Fibroblast of skin of right quadriceps (primary cell): Measurements from ENCODE around the gene ADAD2.
"Not testable (repeated sequence)": the region's sequence is repeated elsewhere in the genome, so short reads cannot be mapped to it uniquely, and the experiment has no call there.

Source experiments
- DNase-seq: peaks from one replicate; pipeline ENCODE4 v3.0.0-alpha.2; 2013

The ADAD2 gene

DNA sequence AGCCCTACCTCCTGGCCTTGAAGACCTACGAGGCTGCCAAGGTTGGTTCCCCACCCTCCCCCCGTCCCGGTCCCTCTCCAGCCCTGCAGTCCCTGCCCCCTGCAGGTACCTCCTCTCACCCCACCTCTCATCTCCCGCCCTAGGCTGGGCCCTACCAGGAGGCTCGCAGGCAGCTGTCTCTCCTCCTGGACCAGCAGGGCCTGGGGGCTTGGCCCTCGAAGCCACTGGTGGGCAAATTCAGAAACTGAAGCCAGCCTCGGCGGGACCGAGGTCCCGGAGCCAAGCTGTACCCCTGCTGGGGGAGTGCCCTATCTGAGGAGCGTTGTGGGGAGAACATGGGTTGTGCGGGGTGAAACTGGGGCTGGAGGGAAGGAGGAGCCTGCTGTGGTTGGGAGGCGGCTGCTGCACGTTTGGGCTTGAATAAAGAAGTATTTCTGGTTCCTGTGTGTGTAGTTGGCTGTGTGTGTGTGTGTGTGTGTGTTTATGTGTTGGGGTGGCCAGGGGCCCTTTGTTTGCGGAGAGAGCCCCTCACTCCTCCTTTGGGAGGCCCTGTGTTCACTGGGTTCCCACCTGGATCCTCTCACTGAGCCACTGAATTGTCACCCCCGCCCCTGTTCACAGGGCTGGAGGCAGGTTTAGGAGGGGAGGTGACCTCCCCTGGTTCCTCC, 5.9 kb downstream of the ADAD2 start:
- DNase-seq, result no peak

DNA sequence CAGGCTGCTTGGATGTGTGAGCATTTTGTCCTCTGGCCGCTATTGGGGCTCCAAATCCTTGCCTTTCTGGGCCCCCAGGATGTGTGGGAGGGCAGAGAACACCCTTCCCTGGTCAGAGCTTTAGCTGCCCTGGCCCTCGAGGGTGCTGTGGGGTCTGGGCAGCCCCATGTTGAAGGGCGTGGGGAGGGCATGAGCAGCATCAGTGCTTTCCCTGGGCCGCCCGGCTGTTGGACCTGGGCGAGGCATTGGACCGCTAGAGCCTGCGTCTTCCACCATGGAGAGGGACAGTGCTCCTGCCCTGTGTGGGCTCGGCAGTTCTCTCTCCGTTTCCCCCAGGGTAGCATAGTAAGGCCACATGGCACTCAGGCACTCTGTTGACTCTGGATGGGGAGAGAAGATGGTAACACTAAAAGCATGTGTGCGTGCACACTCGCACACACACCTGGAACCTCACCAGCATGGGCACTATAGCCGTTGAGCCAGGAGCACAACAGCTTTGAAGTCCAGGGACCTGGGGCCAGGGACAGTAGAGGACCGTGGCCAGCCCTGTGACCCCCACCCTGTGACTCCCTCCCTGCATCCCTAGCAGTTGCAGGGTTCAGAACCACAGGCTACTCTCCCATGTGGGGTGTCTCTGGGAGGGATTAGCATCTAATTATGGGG, 6.6 kb downstream of the ADAD2 start:
- no peak for DNase-seq

DNA sequence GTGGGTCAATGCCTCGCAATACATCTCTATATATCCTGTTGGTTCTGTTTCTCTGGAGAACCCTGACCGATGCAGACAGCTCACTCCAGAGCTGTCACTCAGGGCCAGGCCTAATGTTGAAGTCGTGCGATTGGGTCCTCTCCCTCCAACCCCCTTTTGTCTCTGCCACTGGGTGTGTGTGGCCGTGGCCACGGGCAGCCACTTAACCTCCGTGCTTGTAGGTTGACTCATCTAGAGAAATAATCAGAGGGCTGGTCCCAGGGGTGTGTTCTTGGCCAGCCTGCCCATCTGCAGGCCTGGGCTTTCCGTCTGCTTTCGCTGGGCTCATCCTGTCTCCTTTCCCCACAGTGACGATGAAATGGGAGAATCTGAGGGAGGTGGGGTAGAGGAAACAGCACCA, 7.4 kb downstream of the ADAD2 start:
- DNase-seq, result peak; percentile 31

DNA sequence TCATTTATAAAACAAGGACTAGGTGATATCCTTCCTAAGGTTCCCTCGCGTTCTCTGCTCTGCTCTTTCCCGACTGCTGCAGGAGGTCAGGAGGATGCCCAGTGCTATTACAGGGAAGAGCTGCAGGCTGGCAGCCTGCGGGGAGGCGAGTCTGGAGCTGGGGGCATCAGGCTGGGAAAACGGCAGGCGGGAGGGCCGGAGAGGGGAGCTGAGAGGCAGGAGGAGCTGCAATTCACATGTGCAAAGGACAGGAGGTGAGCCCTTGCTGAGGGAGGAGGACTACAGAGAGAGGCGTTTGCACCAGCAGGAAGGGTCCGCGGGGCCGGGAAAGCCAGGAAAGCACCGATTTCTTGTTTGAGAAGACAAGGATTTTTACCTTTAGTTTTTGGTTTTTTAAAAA, 8.1 kb downstream of the ADAD2 start:
- no peak for DNase-seq

DNA sequence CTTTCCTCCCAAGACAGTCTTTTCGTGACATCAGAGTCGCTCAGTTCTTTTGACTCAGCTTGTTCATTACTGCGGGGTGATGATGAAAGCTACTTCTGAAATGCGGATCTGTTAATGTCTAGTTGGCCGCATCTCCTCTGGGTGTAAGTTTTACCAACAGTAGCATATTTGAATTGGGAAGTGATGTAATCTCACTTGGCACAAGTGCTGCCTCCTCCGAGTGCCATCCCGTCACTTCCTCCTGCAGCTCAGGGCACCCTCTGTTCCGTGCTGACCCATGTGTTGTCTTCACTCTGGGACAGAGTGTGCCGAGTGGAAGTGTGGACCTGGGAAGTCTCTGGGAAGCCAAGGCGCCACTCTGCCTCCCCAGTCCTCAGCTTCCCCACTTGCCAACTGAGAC, 8.9 kb downstream of the ADAD2 start:
- no peak for DNase-seq

DNA sequence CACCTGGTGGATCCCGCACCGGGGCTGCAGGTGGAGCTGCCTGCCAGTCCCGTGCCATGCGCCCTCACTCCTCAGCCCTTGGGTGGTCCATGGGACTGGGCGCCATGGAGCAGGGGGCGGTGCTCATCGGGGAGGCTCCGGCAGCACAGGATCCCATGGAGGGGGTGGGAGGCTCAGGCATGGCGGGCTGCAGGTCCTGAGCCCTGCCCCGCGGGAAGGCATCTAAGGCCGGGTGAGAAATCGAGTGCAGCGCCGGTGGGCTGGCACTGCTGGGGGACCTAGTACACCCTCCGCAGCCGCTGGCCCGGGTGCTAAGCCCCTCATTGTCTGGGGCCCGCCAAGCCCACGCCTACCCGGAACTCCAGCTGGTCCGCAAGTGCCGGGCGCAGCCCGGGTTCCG, 13.6 kb downstream of the ADAD2 start:
- not testable (repeated sequence) for DNase-seq

DNA sequence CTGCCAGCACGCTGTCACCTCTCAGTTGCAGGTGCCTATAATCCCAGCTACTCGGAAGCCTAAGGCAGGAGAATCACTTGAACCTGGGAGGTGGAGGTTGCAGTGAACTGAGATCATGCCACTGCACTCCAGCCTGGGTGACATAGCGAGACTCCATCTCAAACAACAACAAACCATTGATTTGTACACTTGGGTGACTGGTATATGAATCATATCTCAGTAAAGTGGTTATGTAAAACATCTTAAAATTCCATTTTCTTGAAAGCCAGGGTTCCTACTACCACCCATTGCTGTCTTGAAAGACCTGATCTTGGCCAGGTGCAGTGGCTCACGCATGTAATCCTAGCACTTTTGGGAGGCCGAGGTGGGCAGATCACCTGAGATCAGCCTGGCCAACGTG, 14.2 kb downstream of the ADAD2 start:
- DNase-seq, result not testable (repeated sequence)

DNA sequence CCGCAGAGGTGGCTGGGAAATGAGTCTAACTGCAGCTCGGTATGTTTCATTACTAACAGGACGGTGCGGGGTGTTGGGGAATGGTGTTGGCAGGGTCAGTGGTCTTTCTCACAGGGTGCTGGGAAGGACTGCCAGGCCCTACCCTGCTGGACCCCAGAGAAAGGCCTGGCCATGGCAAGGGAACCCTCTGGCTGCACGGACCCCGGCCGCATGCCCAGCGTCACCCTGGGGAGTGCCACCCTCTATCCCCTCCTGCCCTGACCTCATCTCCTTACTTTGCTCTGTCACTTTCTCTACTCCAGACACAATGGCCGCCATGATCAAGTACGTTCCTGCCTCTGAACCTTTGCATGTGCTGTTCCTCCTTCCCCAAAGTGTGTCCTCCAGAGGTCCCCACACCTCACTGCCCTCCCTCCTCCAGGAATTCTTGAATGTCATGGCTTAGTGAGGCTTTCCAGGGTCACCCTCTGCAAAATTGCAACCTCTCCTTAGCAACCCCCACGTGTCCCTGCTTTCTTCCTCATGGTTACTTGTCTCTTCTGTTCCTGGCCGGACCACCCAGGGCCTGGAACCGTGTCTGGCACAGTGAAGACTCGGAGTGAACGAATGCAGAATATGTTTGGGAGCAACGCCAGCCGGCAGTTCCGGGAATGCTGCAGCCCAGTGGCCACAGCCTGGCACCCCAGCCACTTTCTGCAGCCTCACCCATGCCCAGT, 15.2 kb downstream of the ADAD2 start:
- DNase-seq, result no peak

DNA sequence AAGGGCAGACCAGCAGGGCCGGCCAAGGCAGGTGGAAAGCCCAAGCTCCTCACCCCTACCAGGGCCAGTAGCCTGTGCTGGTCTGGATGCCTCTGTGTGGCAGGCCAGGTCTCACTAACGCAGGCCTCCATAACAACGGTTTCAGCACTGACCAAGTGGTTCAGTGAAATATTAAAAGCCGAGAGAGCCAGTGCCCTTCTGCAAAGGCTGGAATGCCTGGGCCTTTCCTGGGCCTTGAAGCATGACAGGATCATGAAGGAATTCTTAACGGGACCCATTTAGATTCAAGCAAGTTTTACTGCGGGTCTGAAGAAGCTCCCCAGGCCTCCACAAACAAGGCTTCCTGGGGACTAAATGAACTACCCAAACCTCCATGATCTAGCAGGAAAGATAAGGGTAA, 16.3 kb downstream of the ADAD2 start:
- DNase-seq, result no peak

DNA sequence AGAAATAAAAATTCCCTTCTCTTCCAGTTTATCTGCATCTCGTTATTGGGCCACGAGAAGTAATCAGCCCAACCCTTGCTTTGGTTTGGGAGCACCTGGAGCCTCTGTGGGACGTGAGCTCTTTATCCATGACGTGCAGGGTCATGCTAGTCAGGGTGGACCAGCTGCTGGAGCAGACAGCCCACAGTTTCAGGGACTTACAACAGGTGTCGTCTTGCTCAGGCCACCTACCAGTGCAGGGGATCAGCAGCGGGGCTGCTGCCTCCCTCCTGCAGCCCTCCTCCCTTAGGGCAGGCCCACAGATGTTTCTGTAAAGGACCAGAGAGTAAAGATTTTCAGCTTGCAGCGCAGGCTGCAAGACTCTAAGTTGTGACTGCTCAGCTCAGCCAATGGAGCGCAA, 16.9 kb downstream of the ADAD2 start:
- DNase-seq, result no peak

DNA sequence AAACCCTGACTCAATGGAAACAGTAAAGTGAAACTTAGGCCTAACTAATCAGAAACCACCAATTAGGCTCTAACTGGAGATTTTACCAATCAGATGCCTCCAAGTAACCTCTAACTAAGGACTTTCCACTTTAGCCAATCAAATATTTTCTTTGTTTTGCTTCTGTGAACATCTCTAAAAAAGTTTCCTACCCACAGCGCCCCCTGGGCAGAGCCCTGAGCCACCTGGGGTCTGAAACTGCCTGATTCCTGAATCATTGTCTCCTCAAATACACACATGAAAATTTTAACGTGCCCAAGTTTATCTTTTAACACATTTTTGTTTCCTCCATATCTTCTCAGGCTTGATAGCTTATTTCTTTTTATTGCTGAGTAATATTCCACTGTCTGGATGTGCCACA, 19.0 kb downstream of the ADAD2 start:
- DNase-seq, result no peak

DNA sequence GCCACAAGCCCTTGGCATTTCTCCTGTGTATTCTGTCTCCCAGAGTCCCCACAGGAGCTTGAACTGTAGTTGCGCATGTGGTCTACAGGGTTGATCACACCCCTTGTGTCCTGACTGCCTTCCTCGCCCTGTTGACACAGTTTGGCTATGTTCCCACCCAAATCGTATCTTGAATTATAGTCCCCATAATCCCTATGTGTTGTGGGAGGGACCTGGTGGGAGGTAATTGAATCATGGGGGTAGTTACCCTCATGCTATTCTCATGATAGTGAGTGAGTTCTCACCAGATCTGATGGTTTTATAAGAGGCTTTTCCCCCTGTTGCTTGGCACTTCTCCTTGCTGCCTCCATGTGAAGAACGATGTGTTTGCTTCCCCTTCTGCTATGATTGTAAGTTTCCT, 21.2 kb downstream of the ADAD2 start:
- DNase-seq, result no peak

DNA sequence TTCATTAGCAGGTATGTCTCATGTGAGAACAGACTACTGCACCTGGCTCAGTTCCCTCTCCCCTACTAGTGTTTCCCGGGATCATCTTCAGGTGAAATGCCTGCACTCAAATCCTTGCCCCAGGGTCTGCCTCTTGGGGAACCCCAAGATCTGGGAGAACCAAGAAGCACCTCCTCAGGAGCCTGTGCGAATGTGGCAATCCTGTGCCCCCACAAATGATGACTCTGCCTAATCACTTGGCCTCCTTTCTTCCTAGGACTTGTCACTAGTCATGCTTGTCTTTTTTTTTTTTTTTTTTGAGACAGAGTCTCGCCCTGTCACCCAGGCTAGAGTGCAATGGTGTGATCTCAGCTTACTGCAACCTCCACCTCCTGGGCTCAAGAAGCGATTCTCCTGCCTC, 21.7 kb downstream of the ADAD2 start:
- no peak for DNase-seq

DNA sequence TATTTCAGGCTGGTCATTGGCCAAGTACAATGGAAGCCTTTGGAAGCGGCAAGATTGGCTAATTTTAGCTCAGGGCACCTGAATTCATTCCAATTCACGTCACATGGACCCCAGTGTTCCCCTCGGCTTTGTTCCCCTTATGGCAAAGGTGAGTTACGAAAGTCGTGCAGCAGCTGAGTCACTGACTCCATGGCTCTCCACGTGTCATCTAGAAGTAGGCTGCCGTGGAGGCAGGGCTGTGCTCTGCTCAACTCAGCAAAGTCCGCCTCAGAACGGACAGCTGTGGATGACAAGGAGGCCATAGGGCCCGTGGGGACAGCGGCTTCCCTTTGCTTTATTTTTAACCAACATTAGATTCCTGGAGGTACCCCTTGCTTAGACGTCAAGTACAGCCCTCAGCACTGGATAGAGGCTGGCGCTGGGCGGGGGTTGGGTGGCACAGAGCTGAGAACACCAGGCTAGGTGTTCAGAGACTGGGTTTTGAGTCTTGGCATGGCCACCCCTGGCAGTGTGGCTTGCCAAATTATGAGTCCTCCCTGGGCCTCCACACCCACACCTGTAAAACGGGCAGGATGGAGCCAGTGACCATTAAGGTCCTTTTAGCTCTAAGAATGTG, 23.6 kb downstream of the ADAD2 start:
- DNase-seq, result no peak

DNA sequence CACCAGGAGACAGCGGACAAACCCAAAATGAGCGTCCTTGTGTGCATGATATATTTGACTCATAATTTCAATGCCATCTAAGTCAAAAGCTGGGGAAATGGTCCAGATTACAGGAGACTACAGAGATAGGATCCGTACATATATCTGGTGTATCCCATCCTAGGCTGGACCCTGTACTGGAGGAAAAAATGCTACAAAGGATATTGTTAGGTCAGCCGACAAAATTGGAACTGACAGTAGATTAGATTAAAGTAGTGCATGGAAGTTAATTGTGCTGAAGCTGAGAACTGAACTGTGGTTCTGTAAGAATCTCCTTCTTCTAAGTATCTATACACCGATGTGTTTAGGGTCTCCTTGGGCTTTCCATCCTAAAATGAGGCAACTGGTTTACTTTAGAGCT, 24.6 kb downstream of the ADAD2 start:
- DNase-seq, result no peak

DNA sequence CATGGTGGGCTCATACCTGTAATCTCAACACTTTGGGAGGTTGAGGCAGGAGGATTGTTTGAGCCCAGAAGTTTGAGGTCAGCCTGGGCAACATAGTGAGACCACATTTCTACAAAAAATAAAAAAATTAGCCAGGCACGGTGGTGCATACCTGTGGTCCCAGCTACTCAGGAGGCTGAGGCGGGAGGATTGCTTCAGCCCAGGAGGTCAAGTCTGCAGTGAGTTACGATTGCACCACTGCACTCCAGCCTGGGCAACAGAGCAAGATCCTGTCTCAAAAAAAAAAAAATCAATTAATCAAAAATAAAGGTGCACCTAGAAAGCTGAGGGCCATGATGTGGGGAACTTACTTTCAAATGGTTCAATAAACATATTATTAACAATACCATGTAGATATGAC, 25.2 kb downstream of the ADAD2 start:
- not testable (repeated sequence) for DNase-seq

DNA sequence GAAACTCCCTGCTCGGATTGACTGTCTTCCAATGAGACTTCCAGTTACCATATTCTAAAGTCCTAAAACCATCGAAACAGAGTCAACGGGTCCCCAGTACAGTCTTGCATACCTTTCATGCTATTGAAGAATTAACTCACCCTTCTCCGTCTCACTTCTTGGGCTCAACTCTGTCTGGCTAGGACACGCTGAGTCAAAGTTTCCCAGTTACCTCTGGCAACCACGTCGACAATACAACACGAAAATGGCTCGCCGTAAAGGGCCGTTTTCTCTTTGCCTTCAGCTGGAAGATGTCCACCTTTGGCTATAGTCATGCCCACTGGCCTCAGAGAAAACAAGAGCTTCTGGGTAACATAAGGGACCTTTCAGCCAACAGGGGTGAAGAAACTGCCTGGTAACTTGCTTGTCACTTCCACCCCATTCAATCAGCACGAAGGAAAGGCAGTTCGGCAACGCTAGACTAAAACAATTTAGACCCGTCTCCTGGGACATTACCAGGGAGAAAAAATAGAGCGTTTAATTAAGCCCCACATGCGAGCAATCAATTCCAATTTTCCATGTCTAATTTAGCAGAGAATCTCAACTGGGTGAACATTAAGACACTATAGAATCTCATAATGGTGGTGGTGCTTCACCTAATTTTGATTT, 27.3 kb downstream of the ADAD2 start:
- DNase-seq, result no peak

DNA sequence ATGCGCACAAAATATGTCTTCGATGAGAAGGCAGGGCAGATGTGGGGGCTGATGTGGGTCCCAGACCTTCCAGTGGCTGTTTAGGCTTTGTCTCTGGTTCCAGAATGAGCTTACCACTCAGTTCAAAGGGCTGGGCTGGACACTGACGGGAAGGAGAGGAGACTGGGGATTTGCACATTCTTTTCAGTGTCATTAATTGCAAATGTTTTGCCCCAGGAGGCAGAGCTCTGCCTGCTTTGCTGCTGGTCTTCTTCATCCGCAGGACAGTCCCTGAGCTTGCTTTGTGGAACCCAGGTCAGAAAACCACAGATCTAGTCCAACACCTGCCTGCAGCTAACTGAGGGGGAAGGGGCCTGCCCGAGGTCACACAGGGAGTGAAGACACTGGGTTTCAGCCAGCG, 28.0 kb downstream of the ADAD2 start:
- no peak for DNase-seq

DNA sequence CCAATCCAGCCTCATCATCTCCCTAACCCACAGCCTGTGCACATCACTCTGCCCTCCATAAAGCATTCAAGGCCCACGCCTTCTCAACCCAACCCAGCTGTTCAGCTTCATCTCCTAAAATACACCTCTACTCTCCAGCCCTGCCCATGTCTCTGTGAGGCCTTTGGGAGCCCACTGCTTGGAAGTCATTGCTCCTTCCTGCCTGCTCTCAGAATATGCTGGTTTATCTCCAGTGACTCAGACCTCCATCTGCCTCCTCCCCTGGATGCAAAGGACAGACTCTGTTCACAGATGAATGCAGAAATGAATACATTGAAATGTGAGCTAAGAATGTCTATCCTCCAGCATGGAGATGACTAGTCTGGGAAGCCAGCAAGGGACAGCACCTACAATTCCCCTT, 29.9 kb downstream of the ADAD2 start:
- no peak for DNase-seq

DNA sequence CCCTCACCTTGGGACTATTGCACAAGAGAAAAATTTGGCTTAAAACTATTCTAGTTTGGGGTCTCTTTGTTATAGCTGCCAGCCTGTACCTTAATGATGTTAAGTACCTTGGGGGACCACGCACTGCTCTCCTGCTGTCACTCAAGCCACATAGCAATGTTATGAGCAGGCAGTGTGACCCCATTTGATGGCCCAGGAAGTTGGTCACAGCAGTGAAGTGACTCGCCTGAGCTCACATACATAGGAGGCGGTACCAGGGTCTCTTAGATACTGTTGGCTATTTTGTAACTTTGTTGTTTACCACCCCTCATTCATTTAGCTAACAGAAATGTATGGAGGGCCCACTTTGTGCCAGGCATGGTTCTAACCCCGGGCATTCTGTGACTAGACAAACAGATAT, 32.5 kb downstream of the ADAD2 start:
- DNase-seq, result no peak

DNA sequence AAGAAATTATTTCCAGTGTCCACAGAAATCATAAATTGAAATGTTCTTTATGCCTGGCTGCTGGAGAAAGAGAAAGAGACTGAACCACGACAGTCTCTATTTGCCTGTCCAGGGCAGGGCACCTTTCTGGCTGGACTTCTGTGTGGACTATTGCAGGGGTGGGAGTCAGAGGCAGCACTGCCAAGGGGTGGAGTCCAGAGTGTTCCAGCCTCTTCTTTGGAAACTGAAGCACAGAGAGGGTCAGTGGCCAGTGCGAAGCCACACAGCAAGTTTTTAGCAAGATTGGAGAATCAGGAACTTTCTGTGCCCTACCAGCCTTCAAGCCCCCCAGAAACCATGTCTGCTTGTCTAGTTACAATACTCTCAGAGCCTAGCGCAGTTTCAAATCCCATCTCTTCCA, 33.6 kb downstream of the ADAD2 start:
- no peak for DNase-seq

DNA sequence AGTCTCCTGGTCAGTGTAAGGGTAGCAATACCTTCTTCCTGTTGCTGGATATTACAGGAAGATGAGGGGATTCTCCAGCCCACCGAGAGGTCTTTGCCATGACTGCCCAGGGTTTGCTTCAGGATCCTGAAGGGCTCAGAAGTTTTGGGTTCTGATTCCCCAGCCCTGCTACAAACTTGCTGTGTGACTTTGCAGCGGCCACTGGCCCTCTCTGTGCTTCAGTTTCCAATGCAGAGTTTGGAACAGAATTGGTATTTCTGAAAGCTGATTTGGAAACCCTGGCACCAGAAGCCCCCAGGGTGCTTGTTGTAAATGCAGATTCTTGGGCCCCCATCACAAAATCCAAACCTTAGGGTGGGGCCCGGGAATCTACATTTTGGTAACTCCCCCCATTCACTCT, 34.2 kb downstream of the ADAD2 start:
- no peak for DNase-seq

DNA sequence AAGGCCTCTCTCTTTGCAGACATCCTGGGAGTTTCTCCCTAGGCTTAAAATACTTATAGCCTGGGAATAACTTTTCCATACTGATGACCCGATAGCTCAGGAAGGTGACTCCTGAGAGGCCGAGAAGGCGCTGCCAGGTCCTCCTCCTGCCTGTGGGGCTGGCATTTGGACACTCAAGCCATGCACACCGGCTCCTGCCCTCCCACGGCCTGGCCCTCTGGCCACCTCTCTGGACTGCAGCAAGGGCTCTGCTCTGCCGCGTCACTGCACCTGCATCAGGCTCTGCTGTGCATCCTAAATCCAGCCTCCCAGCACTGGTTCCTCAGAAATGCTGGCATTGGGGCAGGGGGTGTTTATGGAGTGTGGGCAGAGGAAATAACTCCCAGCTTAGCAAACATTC, 34.6 kb downstream of the ADAD2 start:
- no peak for DNase-seq

DNA sequence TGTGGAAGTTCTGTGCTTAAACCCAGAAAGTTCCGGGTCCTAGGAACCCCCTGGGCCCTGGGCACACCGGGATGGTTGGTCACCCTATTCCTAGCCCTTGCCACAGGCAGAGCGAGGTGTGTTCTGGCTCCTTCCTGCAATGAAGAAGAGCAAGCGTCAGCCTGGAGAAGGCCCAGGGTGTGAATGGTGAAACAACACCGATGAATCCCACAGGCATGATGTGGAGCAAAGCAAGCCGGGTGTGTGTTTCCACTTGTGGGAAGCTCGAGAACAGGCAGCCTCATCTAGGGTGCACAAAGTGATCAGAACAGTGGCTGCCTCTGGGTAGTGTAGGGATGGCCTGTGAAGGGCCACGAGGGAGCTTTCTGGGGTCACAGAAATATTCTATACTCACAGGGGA, 35.1 kb downstream of the ADAD2 start:
- no peak for DNase-seq
